ENCODE data around the gene SLC25A21.

- TF ChIP-seq CTCF (IDR thresholded peaks at IDR 0.05; ENCODE audit: insufficient read depth, low read length, poor library complexity, severe bottlenecking) (no peak), EZH2phosphoT487 (conservative IDR thresholded peaks at IDR 0.05; ENCODE audit: low read length) (no peak)
Observed at GRCh38 chr14:36654794-36655381, 517.5 kb downstream of the SLC25A21 start.

Data from SU-DHL-6 (cell line).